Fibroblast of the conjunctiva (primary cell): Measurements from ENCODE around the gene RFK.

Experiments used
- DNase-seq: peaks from one replicate; pipeline ENCODE4 v3.0.0-alpha.2; 2010; ENCODE audit warnings: low read depth

The RFK gene

GRCh38 chr9:76405868-76406267 lies 11.6 kb upstream of the RFK start:
- DNase-seq = no peak

- DNase-seq = no peak
Observed at GRCh38 chr9:76405340-76405739, 11.1 kb upstream of the RFK start.

GRCh38 chr9:76404401-76404800 lies 10.2 kb upstream of the RFK start:
- no peak for DNase-seq

- peak; percentile 77 for DNase-seq
Observed at GRCh38 chr9:76403352-76403751, 9.1 kb upstream of the RFK start.

- no peak for DNase-seq
Observed at GRCh38 chr9:76401580-76402354, 7.5 kb upstream of the RFK start.

GRCh38 chr9:76401176-76401575 lies 7.0 kb upstream of the RFK start:
- no peak for DNase-seq

GRCh38 chr9:76400534-76401096 lies 6.4 kb upstream of the RFK start:
- DNase-seq = no peak

- DNase-seq = no peak
Observed at GRCh38 chr9:76399856-76400255, 5.6 kb upstream of the RFK start.

- DNase-seq = no peak
Observed at GRCh38 chr9:76396597-76396996, 2.4 kb upstream of the RFK start.

- DNase-seq = no peak
Observed at GRCh38 chr9:76396144-76396543, 1.9 kb upstream of the RFK start.

GRCh38 chr9:76395381-76395780 lies 1.2 kb upstream of the RFK start:
- DNase-seq = no peak

GRCh38 chr9:76394960-76395252 lies 680 bp upstream of the RFK start:
- DNase-seq = no peak

GRCh38 chr9:76390656-76391055 lies 3.6 kb downstream of the RFK start:
- DNase-seq = no peak

- no peak for DNase-seq
Observed at GRCh38 chr9:76379494-76379893, 14.7 kb downstream of the RFK start.

- DNase-seq = no peak
Observed at GRCh38 chr9:76378367-76379073, 15.7 kb downstream of the RFK start.

GRCh38 chr9:76377791-76378190 lies 16.4 kb downstream of the RFK start:
- DNase-seq = no peak

GRCh38 chr9:76374783-76375559 lies 19.3 kb downstream of the RFK start:
- DNase-seq = no peak

GRCh38 chr9:76373784-76374474 lies 20.3 kb downstream of the RFK start:
- DNase-seq = no peak

GRCh38 chr9:76373173-76373783 lies 20.9 kb downstream of the RFK start:
- peak; percentile 18 for DNase-seq

- DNase-seq = no peak
Observed at GRCh38 chr9:76372336-76372735, 21.9 kb downstream of the RFK start.

GRCh38 chr9:76371901-76372300 lies 22.3 kb downstream of the RFK start:
- DNase-seq = no peak
